HK-2 (cell line): ENCODE measurements around the gene ARHGEF16.

Experiments
- DNase-seq: peaks from one replicate; pipeline ENCODE4 v3.0.0-alpha.2; 2018; ENCODE audit not compliant: unreplicated experiment

ARHGEF16 gene

DNA sequence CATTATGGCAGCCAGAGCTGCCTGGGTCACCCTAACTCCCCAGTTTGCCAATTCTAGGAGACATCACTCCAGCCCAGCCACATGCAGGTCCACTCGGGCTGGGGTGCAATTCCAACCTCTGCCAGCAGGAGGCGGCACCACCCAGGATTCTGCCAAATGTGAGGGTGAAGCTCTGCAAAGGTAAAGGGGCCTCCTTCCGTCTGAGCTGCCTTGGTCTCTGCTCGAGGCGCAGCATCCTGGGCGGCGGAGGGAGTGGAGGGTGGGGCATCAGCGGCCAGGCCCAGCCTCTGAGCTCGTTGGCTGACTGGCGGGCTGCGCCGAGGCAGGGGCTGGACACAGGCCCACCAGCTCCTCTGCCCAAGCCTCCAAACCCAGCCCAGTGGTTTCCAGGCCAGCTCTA lies 63.8 kb downstream of the ARHGEF16 start:
- DNase-seq: no peak

DNA sequence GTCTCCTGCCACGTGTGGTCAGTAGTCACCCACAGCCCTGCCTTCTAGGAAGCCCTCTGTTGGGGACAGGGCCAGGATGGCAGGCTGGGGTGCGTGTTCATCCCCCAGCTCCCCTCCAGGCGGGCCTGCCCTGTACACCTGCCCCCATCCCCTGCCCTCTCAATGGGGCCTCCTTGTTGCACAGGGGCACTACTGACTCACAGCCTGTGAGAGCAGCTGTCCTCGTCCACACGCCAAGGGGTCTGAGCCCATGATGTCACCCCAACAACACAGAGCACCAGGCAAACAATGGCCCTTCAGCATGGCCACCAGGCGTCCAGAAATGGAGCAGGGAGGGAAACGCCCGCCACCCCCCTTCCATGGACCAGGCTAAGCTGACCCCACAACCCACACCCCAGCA lies 64.3 kb downstream of the ARHGEF16 start:
- DNase-seq: no peak

DNA sequence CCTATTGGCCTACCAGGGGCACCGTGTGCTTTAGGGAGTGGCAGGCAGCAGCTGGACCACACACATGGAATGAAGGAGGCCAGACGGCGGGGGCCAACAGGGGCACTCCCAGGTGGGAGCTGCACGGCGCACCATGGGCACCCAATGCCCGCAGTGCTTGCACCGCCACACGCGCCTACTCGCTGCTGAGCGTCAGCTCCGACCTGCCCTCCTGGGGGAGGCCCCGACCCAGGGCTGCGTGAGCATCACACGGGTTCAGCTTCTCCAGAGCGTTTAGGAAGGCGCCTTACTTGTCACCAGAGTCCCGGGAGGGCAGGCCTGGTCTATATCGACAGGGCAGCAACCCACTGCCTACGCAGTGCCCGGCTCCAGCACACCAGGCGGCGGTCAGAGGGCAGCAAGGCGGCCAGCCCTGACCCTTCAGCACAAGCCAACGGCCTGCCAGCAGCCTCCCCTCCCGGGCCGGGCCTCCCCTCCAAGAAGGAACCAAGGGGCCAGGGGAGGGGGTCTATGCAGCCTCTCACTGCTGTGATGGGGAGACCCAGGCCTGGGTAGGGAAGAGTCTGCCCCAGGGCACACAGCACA lies 64.9 kb downstream of the ARHGEF16 start:
- DNase-seq: no peak

DNA sequence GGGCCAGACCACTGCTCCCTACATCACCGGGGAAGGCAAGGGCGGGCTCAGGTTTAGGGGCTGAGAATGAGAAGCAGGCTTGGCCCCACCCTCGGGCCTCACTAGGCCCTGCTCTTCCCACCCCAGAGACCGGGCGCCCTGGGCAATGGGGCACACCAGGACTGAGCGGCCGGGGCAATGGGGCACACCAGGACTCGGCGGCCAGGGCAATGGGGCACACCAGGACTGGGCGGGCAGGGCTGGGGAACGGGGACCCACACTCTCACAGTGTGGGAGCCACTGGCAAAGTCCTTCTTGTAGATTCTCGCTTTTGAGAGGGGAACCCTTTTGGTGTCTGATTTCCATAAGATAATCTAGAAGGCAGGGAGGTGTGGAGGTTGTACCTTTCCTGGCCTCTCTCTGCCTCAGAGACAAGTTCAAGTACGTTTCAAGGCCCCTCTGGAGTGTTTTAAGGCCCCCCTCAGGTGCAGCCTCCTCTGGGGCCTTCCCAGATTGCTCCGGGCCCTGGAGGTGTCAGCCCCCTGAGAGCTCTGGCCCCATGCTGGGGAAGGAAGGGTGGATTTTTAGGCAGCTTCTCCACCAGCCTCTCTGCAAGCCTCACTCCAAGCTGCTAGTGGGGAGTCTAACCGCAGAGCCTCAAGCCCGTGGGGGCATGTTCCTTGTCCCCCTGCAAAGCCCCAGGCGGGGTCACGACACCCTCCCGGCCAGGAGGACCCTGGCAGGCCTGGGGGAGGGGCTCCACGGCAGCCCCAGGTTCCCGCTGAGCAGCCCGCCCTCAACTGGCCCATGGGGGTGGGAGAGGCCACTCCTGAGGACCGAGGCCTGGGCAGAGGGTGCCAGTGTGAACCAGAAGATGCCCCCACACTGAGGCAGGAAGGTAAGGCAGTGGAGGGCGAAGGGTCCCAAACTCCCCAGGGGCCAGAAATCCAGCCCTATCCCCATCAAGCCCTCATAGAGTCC lies 66.2 kb downstream of the ARHGEF16 start:
- no peak for DNase-seq

DNA sequence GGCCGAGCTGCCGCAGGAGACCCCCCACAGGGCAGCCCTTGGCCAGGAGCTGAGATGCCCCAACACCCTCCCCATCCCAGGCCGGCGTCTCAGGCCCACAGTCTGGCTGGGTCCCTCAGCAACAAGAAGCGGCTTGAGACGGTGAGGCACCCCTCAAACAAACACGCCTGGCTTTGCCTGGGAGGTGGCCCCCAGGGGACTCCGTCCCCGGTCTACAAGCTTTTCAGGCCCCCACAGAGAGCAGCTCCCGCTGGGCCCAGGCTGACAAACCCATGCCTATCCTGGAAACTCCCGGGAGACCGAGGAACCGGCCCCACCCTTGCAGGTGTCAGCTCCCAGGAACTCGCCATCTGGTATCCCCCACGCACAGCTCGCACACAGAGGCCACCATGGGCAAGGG lies 67.0 kb downstream of the ARHGEF16 start:
- DNase-seq: no peak

DNA sequence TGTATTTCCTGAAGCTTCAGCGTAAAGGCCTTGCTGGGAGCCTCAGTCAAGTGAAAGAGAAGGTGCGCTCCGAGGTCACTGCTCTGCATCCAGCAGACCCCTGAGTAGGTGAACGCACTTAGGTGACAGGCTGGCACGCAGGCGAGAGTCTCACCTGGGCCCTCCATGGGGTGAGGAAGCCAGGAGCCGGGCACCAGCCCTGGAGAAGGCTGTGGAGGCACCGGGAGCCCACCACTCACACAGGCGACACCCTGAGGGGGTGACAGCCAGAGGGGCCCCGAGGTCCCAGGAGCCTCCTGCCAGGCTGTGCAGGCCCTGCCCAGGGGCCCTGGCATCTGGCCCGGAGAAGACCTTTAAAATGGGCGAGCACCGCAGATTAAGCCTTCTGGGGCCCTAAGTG lies 67.6 kb downstream of the ARHGEF16 start:
- no peak for DNase-seq

DNA sequence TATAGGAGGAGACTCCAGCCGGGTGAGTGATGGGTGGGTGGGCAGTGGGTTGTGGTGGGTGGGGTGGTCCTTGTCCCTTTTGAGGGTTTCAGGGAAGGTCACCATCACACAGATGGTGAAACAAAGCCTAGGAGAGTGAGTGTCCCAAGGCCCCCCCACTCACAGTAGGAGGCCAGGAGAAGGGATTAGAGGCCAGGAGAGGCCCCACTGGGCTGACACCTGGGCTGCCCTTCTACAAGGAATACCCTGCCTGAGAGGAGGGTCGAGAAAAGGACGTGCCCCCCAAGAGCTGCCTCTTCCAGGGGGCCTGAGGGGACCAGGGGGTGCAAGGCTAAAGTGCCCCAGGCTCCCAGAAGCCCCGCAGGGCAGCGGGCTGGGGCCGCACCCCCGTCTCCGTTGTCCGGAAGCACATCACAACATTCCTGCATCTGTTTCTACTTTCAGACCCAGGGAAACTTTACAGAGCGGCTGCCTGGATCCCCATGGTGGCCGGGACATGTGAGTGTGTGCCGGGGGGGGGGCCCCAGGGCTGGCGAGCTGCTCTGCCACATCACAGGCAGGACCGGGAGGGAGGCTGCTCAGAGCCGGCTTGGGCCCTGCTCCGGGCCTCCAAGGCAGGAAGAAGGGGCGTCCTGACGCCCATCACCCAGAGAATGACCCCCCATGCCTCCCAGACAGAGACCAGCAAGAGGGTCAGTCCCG lies 68.2 kb downstream of the ARHGEF16 start:
- DNase-seq: no peak

DNA sequence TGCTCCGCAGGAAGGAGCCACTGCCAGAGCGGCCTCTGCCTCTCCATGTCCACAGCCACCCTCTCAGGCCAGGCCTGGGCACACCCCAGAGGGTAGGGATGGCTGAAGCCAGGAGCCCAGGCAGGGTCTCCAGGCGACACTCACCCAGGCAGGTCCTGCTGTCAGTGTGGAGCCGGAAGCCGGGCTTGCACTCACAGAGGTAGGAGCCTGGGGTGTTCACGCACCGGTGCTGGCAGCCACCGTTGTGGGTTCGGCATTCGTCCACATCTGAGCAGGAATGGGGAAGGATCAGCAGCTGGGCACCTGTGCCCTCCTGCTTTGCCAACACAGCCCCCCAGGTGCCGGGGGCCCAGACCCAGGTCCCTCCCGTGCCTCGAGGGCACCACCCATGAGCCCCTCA lies 69.5 kb downstream of the ARHGEF16 start:
- no peak for DNase-seq

DNA sequence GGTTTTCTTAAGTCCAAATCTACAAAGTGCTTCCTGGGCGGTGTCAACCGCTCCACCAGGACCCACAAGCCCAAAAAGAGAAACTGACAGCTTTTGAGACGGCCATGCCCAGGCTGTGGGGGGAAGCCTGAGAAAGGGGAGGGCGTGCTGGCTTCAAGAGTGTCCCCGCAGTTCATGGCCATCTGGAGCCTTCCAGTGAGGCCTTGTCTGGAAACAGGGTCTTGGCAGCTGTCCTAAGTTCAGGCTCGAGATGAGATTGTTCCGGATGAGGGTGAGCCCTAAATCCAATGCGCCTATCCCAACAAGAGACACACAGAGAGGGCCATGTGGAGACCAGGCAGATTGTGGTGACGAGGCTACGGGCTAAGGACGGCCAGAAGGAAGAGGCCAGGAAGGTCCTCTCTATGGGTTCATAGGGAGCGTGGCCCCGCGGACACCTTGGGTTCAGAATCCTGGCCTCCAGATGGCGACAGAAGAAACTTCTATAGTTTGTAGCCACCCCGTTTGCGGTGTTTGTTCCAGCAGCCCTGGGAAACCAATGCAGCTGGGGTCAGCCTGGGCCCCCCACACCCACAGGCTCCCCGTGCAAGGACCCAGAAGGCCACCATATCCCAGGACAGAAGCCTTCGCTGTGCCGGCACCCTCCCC lies 70.2 kb downstream of the ARHGEF16 start:
- DNase-seq: no peak

DNA sequence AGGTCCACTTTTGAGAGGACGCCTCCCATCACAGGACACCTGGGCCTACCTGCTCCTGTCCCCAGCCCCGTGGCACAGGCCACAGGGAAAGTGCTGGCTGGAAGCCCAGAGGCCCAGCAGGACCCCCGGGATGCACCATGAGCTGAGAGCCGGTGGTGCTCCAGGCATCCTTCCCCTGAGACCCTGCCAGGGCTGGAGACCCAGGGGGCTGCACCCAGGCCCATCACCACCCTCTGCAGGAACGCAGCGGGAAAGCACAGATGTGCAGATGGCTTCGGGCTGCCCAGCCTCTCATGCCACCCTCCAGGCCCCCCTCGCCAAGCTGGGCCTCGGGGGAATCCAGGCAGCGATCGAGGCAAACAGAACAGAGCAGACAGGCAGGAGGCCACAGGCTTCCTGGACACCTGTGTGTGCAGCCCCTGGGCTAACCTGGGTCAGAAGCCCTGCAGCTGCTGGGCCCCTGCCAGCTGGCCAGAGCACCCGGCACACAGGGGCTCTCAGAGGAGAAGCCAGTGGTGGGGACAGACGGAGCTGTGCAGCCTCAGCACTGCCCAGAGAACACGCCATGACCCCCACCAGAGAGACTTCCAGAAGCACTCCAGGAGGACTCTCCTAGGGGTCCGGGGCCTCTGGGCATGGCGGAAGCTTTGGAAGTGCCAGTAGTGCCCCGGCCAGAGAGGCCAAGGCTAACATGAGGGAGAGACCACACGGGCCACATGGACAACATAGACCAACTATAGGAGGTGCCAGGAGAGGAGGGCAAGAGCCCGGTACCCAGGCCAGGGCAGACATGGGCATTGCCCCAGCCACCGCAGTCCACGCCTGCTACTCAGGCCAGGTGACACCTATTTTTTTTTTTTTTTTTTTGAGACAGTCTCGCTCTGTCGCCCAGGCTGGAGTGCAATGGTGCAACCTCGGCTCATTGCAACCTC lies 71.4 kb downstream of the ARHGEF16 start:
- no peak for DNase-seq

DNA sequence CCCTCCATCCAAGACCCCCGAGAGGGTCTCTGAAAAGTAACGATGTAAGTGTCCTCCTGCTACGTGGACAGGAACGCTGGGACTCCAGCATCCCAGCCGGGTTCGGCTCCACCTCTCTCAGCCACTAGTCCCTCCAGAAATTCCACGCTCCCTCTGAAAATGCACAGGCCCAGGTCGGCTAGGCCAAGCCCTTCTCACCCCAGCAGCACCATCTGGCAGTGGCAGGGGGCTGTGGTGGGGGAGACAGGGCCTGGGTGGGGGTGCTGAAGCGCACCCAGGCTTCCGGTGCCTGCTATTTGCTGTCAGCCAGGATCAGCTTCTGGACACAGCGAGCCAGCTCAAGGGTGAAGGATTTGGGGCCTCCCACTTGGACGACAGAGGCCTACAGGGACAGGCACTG lies 73.3 kb downstream of the ARHGEF16 start:
- DNase-seq: no peak

DNA sequence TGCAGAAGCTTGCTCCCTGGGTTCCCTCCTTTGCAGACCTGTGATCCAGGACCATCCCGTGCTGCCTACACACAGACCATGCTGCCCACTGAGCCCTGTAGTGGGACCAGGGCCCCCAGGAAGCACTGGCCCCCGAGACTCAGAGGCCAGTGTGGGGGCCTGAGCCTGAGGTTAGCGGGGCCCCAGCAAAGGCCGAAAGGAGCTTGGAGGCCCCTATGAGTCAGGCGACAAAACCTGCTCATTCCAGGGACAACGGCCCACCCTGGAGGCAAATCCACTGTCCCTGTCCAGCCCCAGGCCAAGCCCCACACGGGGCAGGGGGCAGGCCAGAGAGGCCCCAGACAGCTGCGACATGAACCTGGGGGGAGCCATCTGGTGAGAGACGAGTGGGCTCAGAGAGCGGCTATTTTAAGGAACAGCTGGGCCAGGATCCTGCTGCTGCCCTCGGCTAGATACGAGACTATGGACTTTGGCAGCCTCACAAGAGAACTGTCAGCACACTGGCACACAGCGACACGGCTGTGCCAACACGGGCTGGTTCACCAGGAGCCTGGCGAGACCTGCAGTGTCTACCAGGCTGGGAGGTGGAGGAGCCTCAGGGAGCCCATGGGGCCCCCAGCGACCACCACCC lies 74.7 kb downstream of the ARHGEF16 start:
- DNase-seq: no peak

DNA sequence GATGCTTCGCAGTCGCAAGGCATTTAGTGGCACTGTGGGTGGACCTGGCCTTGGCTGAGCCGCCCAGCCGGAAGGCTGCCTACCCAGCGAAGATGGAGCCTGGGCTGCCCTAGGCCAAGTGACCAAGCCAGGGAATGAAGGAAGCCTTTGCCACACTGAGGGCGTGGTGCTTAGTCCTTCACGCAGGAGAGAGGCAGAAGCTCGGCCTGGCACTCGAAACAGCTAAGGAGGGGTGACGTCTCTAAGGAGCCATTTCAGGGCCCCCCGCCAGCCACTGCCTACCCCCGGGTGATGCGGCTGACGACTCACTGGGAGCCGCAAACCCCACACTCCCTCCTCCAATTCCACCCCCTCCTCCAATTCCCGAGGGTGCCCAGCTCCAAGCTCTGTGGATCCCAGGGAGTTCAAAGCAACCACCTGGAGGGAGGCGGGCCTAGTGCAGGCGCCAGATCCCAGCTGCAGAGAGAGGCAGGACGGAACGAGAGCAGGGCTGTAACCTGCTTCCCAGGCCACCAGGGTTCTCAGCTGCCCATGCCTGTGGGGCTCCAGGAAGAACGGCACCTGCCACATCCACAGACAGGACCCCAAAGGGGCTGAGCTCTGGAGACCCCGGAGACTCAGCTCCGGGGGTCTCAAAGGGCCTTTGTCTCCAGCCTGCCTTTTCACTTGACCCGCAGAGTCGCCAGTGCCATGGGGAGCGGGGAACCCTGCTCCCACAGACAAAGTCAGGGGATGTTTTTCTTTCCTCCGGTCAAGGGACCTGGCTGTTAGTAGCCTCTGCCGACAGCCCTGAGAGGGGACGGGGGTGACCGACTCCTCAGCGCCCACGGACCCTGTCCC lies 75.8 kb downstream of the ARHGEF16 start:
- DNase-seq: peak; percentile 44
